GM19240 (cell line): ENCODE results near the gene ATP13A3.
"Not testable (repeated sequence)": the region's sequence is repeated elsewhere in the genome, so short reads cannot be mapped to it uniquely, and the experiment has no call there.

Experiments
- DNase-seq: peaks from one replicate; pipeline ENCODE4 v3.0.0; 2011; ENCODE audit warnings: low spot score; ENCODE audit not compliant: insufficient read length

Gene ATP13A3

GRCh38 chr3:194486540-194487288 lies at the start of gene ATP13A3:
Gene ATP13A3 (minus strand): TSS chr3:194487002. CDS start chr3:194462190, 24,812 bp downstream.
- DNase-seq, result peak; percentile 73

GRCh38 chr3:194535199-194535598 lies 48.4 kb upstream of the ATP13A3 start:
- not testable (repeated sequence) for DNase-seq

DNA sequence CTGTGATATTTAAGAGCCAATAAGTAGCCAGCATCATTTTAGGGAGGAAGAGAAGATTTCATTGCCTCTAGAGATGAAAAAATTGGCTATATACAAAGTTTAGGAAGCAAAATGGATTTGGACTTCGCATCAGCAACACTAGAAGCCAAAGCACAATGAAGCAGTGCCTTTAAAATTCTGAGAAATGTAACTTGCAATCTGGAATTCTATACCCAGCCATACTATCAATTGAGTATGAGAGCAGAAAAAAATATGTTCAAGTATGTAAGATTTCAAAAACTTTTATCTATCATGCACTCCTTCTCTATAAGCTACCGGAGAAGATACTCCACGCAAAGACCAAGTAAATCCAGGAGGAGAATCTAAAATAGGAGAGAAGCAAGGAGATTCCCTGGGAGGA lies 47.4 kb upstream of the ATP13A3 start:
- no peak for DNase-seq

GRCh38 chr3:194532591-194532990 lies 45.8 kb upstream of the ATP13A3 start:
- no peak for DNase-seq

DNA sequence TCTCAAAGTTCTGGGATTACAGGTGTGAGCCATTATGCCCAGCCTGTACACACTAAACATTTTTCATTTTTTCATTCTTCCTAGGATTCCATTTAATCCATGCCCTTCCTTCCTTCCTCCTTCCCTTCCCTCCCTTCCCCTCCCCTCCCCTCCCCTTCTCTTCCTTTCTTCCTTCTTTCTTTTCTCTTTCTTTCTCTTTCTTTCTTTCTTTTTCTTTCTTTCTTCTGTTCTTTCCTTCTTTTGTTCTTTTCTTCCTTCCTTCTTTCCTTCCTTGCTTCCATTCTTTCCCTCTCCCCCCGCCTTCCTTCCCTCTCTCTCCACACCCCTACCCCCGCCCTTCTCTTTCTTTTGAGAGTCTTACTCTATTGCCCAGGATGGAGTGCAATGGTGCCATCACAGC lies 40.9 kb upstream of the ATP13A3 start:
- DNase-seq, result no peak

- DNase-seq, result no peak
Observed at GRCh38 chr3:194526164-194526563, 39.4 kb upstream of the ATP13A3 start.

- no peak for DNase-seq
Observed at GRCh38 chr3:194522579-194523046, 35.8 kb upstream of the ATP13A3 start.

DNA sequence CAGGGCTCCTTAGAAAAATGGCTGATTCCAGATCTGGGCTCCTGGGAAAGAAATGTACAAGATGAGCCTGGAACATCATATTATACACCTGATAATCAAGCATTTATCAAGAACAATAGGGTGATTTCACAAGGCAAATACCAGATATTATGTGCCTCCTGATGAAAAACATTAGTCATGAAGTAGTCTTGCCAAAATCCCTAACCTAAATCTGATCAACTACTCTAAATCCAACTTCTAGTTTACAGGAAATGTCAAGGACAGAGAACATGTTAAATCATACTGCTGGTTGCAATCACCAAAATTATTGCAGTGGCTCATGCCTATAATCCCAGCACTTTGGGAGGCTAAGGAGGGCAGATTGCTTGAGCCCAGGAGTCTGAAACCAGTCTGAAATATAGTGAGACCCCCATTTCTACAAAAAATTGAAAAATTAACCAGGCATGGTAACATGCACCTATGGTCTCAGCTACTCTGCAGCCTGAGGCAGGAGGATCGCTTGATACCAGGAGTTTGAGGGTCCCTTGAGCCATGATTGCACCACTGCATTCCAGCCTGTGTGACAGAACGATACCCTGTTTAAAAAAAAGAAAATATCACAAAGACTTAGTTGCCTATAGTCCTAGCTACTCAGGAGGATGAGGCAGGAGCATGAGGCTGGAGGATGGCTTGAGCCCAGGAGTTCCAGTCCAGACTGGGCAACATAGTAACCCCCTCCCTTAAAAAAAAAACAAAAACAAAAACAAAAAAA lies 34.9 kb upstream of the ATP13A3 start:
- no peak for DNase-seq

DNA sequence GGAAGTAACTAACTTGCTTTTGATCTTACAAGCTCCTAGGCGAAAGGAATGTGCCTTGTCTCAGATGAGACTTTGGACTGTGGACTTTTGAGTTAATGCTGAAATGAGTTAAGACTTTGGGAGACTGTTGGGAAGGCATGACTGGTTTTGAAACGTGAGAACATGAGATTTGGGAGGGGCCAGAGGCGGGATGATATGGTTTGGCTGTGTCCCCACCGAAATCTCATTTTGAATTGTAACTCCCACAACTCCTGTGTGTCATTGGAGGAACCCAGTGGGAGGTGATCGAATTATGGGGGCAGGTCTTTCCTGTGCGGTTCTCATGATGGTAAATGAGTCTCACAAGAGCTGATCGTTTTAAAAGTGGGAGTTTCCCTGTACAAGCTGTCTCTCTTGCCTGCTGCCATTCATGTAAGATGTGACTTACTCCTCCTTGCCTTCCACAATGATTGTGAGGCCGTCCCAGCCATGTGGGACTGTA lies 33.9 kb upstream of the ATP13A3 start:
- DNase-seq, result not testable (repeated sequence)

- not testable (repeated sequence) for DNase-seq
Observed at GRCh38 chr3:194520201-194520600, 33.4 kb upstream of the ATP13A3 start.

DNA sequence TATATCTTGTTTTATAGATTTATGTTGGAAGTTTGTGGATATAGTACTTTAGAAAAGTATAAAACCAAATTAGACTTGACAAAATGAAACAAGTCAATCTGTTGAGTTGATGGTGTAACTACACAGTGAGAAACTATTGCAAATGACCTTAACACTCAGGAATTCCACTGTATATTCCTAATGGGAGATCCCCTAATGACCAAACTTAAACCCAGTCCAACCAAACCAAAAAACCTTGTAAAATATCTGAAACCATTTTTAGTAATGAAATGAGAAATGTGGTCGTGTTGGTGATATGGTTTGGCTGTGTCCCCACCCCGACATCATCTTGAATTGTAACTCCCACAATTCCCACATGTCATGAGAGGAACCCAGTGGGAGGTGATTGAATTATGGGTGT lies 31.9 kb upstream of the ATP13A3 start:
- no peak for DNase-seq

DNA sequence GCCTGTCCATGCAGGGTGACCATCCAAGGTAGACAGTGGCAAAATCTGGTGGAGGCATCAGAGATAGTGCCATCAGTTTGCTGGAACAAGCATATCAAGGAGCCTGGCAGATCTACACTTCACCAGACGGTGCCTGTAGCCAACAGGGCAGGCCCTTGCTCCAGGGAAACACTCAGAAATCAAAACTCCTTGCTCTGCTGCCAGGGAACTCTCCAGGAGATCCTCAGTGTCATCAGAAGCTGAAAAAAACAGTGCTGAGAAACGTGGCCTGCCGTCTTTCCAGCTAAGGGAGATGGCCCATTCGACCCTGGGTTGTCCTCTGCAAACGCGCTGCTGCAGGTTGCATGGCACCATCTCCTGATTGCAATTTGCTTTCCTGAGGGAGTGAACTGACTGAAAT lies 30.5 kb upstream of the ATP13A3 start:
- DNase-seq, result no peak

DNA sequence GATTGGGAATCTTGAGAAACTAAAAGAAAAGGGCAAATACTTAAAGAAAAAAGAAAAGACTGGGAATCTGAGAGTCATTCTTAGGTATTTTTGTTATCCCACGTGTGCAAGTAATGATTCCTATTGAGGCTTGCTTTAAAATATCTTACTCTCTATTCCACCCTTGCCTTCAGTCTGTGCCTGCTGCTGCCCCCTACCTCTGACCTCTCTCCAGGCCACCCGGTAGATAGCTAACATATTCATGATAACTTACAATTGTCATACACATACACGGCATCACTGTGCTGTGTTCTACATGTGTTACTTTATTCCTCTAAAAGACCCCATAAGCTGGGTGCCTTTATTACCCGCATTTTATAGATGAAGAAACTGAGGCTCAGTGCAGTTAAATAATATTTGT lies 27.8 kb upstream of the ATP13A3 start:
- no peak for DNase-seq

DNA sequence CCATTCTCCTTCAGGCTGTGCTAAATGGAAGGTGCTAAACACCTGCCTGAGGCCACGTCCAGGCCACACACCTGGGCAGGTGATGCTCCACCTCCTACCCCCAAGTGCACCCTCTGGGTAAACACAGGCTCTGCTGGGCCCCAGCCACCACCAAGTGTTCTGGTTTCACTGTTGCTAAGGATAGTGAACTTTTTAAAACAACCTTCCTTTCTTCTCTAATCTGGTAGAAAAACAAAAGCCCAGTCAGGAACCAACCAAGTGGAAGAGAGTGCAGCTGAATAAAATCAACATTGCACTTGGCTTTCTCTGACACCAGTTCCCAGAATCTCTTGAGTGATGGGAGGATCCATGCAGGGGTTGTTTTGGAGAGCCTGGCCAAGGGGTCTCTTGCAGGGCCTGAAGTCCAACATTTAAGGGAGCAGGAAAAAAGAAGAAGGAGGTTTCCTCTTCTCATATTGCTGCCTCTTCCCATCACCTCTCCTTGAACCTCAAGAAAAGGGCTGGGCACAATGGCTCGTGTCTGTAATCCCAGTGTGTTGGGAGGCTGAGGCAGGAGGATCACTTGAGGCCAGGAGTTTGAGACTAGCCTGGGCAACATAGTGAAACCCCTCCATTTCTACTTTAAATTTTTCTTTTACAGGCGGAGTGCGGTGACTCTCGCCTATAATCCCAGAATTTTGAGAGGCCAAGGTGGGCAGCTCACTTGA lies 26.2 kb upstream of the ATP13A3 start:
- DNase-seq, result no peak

DNA sequence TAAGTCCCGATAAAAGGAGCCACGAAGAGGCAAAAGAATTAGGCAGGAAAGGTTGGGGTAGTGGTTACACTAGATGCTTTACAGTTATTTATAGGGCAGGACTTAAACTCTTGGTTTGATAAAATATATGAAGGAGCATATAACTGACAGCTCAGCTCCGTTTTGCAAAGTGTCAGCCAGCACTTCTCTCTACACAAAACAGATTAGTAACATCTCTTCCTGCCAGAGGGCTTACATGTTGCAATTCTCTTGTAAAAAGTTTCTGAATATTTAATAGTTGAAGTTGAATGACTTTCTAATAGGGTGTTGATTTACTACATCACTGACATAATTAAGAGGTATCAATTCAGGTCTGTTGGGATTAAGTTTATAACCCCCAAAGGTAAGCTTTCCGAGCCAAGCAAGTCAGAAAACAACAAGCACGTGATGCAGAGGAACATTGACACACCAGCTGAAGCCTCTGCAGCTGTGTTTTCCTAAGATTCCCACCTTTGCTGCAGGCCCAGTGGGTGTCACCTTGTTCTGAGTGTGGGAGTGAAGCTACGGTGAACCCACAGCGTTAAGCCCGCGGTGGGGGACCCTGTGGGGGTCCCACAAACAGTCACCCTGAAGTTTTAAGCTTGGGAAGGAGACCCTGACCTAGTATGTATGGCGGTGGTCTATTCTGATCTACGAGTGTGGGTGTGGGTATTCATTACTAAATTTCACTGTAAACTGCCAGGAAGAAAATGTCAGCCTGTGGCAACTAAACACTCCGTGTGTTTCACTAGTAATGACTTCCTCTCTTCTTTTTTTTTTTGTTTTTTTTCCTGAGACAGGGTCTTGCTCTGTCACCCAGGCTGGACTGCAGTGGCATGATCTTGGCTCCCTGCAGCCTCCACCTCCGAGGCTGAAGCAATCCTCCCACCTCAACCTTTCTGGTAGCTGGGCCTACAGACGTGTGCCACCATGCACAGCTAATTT lies 22.0 kb upstream of the ATP13A3 start:
- DNase-seq, result no peak

- no peak for DNase-seq
Observed at GRCh38 chr3:194507571-194507970, 20.8 kb upstream of the ATP13A3 start.

- DNase-seq, result no peak
Observed at GRCh38 chr3:194505791-194506415, 19.1 kb upstream of the ATP13A3 start.

DNA sequence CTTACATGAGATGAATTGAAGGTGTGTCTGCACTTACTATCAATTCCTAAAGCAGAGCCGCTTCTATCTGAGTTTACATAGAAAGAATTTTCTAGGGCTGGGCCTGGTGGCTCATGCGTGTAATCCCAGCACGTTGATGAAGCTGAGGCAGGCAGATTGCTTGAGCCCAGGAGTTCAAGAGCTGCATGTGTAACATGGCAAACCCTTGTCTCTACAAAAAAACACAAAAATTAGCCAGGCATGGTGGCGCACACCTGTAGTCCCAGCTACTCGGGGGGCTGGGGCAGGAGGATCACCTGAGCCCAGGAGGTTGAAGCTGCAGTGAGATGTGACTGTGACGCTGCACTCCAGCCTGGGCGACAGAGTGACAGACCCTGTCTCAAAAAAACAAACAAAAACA lies 18.1 kb upstream of the ATP13A3 start:
- DNase-seq, result no peak

DNA sequence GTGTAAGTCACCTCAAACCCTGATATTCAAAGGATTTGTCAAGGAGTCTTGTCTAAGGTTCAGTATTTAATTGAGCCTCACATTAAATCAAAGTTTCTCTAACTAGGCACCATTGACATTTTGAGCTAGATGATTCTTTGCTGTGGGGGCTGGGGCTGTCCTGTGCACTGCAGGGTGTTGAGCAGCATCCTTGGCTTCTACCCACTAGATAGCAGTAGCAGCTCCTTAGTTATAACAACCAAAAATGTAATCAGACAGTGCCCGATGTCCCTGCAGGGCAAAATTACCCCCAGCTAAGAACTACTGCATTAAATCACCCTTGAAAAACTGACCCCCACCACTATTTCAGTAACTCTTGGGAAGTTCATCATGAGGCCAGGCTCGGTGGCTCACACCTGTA lies 17.3 kb upstream of the ATP13A3 start:
- no peak for DNase-seq

DNA sequence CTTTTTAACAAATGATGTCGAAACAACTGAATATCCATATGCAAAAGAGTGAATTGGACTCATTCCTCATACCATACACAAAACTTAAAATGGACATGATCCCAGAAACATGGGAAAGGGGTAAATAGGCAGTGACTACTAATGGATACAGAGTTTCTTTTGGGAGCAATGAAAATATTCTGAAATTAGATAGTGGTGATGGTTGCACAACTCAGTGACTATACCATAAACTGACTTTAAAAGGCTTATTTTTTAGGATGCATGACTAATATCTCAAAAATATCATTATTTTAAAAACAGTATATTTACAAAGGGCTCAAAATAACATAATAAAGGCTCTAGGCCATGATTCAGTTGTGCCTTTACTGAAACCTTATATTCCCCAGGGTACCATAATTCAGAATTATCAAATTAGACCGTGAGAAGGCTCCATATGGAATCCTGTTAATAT lies 16.3 kb upstream of the ATP13A3 start:
- DNase-seq, result no peak
